HG02852 (cell line): ENCODE measurements around the gene SLC2A14.

Source experiments
- ATAC-seq: cut with Tn5 transposase; IDR thresholded peaks from one replicate; pipeline ENCODE4 v1.9.1; 2021; ENCODE audit warnings: mild to moderate bottlenecking, moderate library complexity; ENCODE audit not compliant: unreplicated experiment

Gene SLC2A14

GRCh38 chr12:7781274-7781673, 91.4 kb downstream of the SLC2A14 start:
- ATAC-seq, result no peak

DNA sequence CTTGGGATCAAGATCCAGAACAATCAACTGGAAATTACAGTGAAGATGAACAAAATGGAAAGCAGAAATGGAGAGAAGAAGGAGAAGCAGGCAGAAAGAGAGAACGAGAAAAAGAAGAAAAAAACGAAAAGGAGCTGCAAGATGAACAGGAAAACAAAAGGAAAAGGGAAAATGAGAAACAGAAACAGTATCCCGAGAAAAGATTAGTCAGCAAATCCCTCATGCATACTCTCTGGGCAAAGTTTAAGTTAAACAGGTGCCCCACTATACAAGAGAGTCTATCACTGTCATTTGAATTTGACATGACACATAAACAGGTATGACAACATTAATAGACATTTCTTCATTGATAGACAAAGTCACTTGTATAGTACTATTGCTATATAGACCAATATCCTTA, 102.7 kb downstream of the SLC2A14 start:
- ATAC-seq, result no peak
